Measurements from ENCODE around the gene ITPR2.

- TF ChIP-seq TAF1 (IDR thresholded peaks at IDR 0.05; ENCODE audit: borderline replicate concordance, low read depth, low read length) (no peak), POLR2A (IDR thresholded peaks at IDR 0.05; ENCODE audit: low read depth, low read length) (no peak), POLR2AphosphoS5 (IDR thresholded peaks at IDR 0.05; ENCODE audit: low read depth, low read length) (no peak)
Observed at GRCh38 chr12:26451763-26452162, 381.2 kb downstream of the ITPR2 start.

Measured in GM12892 (cell line).